HG02623 (cell line): Measurements from ENCODE around the gene C1orf52.

Source experiments
- ATAC-seq: cut with Tn5 transposase; IDR thresholded peaks from one replicate; pipeline ENCODE4 v1.9.1; 2021; ENCODE audit warnings: moderate library complexity; ENCODE audit not compliant: unreplicated experiment

The C1orf52 gene

DNA sequence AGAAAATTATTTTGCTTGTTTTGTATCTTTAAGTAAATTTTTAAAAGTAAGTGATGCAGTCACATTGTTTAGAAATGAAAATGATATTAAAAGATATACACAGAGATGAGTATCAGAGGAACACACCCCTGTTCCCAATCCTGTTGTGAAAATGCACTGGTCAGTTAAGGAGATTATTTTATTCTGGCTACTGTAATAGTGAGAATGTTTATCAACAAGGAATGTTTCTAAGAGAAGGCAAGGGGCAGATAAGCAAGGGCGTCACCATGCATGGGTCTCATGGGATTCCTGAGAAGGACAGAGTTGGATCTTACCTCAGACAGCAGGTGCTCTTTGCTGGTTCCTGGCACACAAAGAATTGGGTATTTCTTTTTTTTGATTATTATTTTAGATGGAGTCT lies 21.8 kb downstream of the C1orf52 start:
- no peak for ATAC-seq

DNA sequence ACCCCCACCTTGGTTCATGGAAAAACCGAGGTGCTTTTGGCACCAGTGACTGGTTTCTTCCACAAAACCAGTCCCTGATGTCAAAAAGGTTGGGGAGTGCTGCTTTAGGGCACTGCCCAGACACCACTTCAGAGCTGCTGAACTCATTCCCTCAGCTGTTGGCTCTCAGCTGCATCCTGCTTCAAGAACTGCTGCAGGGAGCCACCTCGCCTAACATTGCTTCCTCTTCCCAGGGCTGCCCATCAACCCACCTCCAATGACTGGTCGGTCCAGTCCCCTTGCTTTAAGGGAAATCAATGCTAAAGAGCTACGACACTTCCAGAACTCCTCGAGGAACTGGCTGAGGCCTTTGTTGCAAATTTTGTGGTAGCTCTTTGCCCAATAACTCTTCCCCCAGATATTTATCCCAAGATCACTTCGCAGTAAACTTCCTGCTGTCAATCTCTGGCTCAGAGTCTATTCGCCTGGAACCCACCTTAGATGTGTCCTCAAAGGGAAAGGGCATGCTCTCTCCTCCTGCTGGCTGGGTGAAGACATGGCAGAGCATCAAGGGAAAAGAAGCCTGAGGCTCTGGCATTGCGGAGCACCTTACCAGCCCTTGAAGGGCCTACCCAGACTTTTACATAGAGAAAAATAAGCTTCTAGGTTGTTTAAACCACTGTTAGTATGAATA lies 29.0 kb downstream of the C1orf52 start:
- no peak for ATAC-seq

DNA sequence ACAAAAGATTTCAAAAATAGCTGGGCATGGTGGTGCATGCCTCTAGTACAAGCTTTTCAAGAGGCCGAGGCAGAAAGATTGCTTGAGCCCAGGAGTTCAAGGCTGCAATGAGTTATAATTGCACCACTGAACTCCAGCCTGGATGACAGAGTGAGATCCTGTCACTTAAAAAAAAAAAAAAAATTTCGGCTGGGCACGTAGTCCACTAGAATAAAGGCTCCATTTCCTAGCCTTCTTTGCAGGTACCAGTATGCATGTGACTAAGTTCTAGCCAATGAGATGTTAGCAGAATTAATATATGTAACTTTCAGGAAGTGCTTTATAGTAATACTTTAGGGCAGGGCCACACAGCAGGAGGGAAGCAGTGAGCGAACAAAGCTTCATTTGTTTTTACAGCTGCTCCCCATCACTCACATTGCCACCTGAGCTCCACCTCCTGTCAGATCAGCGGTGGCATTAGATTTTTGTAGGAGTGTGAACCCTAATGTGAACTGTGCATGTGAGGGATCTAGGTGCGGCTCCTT lies 29.8 kb downstream of the C1orf52 start:
- ATAC-seq, result no peak

DNA sequence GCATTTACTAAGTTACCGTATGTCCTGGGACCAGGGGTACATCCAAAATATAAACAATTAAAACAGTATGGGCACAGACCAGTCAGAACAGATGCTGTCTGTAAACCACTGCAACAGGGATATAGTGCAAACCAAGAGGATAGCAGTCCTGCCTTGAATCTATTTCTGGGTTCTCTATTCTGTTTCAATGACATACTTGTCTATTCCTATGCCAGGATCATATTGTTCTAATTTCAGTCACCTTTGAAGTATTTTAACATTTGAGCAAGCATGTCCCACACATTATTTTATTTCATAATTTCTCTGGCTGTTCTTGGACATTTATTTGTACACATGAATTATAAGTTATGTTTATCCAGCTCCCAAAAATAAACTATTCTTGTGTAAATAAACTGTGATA lies 30.5 kb downstream of the C1orf52 start:
- ATAC-seq, result no peak

DNA sequence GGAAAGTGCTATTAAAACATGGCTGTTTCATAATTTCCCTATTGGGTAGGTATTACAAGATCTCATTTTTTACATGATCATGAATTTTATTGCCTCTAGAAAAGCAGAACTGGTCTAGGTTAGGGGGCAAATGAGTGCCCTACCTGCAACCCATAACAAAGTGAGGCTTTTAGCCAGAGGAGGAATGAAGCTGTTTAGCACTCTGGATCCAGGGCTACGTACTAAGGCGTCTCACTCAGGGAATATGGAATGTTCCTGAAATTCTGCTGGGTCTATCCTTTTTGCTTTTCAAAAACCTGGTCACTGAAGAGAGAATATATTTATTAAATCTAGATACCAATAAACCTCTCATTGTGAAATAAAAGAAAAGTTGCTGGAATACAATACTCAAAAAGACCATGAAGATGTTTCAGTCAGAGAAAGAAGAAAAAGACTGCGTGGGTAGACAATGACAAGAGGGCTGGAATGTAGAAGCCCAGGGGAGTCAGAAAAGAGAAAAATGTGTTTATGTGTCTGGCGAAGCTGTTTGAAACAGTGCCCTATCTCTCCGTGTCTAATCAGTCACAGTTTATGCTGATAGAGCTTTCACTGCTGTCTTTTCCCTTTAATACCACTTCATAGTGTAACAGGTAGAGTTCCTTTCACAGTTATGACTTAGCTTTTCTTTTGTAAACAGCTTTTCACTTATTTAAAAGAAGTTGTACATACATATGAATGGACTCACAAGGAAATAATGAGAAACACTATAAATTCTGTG lies 33.7 kb downstream of the C1orf52 start:
- no peak for ATAC-seq

DNA sequence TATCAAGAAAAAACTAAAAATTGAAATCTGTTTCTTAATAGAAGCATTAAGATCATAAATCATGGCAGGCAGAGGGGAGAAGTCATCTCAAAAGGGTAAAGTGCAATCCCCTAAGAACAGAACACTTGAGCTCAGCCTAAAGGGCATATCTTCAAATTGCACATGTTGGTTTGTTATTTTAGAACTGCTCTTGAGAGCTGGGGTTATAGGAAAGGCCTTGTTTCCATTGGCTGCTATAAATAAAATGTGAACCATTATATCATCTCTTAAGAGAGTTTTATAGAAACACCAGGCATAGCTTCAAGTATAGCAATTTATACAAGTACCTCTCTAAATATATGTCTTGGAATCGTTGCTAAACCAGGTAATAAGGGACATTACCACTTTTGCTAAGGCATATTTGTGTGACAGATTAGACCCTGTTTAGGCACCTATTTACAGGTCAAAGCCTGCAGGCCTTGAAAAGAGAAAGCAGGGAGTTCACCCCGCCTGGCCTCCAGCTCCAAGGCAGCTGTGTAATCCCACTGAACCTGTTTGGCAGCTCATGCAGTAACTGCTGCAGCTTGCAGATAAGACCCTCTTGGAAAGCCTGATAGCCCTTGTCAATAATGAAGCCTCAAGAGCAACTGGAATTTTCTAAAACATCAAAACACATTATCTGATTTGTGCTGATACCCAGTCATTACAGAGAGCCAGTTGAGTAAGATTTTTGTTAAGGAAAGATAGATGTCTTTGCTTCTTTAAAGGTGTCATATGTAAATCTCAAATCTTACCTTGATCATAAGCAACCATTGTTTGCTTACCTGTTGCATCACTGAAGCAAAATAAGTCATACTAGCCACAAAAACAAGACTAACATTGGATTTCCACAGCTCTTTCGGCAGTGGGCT lies 34.5 kb downstream of the C1orf52 start:
- no peak for ATAC-seq

DNA sequence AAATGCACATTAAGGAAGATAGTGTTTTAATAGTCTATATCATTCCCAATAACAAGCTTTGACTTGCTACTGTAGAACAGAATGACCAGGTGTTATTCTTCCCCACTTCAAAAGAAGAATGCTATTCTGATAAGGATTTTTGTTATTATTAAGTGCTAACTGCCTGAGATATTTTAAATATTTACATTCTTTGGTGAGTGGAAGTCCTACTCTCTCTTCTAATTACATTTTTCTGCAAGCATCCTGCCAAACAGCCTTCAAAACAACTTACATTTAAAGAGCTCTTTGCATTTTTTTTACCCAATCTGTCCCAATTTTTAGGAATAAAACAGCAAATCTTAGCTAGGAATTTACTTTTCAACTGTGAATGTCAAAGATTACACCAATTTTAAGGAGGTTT lies 35.2 kb downstream of the C1orf52 start:
- ATAC-seq, result no peak

DNA sequence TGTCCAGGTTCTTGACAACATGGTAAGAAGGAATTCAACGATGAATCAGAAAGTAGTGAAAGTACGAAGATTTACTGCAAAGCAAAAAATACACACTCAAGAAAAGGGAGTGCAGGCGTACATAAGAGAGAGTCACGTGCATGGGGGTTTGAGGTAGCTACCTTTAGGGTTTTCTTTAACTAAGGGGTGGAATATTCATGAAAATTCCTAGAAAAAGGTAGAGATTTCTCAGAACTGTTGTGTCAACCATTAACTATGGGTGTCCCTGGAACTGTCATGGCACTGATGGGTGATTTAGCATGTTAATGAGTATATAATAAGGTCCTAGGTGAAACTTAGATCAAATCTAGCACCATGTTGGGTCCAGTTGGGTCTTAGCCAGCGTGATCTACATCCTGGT lies 36.1 kb downstream of the C1orf52 start:
- no peak for ATAC-seq

DNA sequence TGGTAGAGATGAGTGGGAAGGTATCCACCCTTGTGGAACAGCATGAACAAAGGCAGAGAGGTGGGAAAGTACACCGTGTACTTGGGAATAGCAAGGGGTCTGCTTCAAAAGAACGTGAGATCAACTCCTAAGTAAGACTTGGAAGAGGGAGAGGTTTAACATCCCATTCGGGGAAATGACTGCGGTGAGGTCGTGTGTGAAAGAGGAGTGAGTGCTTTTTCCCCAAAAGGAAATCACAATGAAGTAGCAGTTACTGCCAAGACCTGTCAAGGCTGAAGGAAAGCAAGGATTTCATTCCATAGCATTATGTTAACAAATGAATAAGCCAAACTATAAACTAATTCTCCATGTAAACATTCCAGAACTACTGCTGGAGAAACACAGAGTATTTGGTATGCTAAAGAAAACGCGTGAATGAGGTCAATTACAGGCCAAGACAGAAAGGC lies 38.7 kb downstream of the C1orf52 start:
- no peak for ATAC-seq

DNA sequence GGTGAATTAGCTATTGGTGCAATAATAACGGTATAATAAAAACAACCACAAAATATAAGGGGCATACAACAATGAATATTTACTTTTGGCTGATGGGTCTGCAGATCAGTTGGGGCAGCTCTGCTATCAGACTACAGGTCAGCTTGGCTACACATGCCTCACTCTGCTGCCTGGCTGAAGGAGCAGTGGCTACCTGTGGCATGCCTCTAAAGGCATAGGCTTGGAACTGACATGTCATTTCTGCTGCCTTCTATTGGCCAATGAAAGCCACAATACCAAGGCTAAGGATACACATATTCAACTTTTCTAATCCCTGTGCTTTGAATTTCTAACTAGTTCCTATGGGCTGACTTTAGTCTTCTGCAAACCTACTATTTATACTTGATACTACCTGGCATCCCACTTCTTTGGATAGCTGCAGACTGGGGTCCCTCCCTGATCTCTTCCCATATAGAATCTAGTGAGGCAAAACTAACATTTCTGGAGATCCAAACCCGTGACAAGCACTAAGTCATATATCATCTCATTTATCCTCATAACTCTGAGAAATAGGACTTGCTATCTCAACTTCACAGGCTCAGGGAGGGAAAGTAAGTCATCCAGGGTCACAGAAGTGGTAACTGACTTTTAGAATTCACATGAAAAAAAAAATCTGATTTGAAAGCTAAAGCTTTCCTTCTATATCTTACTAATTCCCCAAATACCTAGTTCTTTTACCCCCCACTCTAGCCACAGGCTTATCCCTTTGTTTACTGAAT lies 39.4 kb downstream of the C1orf52 start:
- no peak for ATAC-seq

DNA sequence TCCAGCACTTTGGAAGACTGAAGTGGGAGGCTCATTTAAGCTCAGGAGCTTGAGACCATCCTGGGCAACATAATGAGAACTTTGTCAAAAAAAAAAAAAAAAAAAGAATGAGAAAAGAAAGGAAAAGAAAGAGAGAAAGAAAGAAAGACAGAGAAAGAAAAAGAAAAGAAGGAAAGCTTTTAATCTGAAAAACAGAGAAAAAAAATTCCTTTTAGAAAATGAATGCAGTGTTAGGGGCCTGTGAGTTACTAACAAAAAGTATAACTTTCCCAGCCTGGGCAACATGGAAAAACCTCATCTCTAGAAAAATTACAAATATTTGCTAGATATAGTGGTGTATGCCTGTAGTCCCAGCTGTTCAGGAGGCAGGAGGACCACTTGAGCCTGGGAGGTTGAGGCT lies 42.8 kb downstream of the C1orf52 start:
- ATAC-seq, result no peak

DNA sequence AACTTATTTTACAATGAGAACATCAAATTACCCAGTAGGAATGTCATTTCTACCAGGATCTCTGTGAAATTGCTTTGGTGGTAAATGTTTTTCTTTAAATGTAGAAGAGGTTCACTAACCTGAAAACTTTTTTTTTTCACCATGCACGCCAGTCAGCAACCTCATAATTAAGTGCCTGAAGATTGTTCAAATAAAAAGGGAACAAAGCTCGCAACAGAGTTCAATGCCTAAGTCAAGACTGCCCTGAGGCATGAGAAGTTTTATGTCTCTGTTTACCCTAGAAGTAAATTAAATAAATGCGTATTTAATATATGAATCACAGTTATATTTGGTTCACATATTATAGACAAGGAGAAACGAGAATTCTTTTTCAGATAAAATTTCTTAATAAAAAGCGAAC lies 44.8 kb downstream of the C1orf52 start:
- no peak for ATAC-seq

DNA sequence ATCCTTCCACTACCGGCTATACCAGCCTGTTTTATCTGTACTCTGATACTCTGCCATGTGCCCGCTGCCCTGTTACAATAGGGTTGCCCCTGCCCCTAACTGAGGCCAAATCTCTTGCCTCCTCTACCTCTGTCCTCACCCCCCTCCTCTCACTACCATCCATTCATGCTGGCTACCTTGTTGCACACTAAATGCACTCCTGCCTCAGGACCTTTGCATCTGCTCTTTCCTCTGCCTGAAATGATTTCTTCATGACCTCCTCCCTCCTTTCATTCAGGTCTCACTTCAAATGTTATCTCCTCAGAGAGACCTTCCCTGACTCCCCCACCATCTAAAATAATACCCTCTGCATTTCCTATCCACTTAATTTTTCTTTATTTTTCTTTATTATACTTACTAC lies 51.0 kb downstream of the C1orf52 start:
- ATAC-seq, result no peak

DNA sequence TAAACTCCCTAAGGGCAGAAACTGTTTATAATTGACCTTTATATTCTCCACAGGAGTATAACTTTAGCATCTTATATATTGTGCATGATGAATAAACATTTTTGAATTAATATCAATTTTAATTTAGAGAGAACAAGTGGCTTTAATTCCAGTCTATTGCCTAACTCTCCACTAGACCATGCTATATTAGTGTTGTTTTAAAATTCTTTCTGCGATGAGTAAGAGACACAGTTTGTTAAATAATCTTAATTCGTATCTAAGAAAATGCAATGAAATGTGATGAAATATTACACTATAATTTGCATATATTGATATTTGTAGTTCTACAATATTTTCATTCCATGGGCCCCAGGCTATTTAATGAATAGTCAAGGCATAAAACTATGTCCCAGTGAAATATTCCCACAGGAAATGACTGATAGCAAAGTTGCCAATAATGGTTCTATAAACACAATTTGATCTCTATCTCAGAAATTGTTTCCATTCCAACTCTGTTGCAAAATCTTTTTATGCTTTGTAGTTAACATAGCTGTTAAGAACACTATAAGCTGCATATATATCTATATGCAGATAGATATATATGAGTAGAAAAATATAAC lies 55.8 kb downstream of the C1orf52 start:
- ATAC-seq, result no peak

DNA sequence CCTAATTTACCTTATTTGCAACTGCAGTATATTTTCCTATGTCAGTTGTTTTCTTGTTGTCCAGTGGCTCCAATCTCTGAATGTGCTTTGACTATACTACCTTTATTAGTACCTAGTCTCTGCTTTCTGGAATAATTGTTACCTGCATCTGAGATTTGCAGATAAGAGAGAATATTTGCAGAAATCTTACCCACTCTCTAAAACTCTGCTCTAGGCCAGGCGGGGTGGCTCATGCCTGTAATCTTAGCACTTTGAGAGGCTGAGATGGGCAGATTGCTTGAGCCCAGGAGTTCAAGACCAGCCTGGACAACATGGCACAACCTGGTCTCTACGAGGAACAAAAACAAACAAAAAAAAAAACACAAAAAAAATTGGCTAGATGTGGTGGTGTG lies 56.6 kb downstream of the C1orf52 start:
- no peak for ATAC-seq

DNA sequence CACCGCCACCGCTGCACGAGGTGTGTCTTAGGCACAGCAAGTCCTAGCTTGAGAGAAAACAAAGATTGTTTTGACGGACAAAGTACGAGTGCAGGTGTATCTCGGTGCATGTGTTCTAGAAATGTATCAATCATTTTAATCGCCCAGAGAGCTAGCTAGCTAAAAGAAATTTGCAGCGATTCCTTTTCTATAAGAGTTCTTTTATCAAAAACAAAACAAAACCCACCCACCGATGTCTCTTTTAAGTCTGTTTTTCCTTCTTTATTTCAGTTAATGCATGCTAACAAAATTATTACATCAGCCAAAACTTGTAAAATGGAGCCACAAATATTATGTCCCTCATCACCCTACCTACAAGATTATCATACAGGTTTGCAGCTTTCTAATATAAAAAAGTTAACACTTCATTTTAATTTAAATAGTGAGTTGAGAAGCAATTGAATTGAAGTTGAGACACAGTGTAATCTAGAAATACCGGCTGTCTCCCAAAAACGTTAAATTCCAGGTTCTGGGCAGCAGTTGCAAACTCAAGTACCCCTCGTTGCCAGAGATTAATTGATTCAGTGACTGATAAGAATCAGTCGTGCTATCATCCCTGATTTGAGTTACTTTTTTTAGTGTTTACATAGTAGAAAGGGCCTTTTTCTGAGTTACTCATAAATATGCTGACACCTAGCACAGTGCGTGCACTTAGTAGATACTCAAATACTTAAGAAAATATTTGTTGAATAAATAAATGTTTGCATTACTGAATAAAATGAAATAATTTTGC lies 57.2 kb downstream of the C1orf52 start:
- no peak for ATAC-seq

DNA sequence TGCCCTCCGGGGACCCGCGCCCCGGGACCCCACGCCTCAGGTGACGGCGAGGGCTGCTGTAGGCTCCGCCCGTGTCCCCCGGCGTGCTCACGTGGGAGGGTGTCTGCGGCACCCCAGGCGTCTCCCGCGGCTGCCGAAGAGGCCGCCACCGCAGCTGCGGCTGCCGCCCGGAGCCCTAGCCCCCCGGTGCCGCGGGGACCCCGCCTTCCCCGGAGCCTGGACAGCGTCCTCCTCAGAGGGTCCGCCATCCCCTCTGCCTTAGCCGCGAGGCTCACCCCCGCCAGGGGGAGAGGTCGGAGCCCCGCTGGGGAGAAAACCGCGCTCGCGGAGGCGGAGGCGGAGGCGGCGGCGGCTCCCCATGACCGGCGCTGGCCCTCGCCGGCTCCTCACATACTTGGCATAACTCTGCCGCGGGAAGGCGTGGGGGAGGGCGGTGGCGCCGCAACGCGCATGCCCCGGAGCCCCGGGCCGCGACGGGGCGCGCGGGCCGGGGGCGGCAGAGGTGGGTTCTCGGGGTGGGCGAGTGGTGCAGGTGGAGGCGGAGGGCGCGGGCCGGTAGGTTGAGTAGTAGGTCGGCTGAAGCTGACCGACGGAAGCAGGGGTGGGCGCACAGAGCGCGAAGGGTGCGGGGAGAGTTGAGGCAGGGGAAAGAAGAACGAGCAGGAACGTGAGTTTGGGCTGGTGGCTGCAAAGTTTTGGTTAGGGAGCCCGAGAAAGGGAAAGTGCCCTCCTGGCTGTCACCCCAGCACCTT lies 57.9 kb downstream of the C1orf52 start:
- ATAC-seq, result peak; percentile 34

DNA sequence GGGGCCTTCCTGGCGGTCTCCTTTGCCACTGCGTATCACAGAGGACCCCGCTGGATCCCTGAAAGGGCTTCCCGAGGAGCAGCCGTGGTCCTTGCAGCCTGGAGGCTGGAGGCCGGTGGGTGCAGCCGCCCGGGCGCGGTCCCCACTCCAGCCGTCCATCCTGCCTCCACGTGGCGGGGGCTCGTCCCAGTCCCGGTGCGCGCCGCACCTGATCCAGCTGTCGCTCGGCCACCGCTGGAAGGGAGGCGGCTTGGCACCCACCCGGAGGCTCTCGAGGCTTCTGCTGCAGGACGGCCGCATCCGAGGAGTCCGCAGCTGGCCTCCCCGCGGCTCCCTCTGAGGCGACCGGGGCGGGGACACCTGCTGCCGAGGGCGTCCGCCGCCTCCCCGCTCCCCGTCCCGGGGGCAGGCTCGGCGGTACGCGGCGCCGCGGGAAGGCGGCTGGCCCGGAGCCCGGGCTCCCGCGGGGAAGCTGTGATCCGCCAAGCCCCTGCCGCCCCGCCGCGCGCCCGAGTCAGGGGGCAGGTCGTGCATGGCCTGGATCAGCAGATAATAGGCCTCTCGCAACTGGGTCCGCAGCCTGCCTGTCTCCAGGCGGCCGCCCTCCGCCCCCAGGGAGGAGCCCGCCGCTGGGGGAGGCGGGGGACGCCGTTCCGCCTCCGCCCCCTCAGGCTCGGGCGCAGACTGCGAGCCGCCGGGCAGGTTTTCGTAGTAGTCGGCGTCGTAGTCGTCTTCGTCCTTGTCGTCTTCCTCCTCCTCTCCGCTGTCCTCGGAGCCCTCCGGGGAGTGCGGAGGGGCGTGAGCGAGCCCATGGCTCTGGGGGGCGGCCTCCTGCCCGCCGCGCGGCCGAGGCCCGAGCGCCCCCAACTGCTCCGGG lies 58.8 kb downstream of the C1orf52 start, which contains the start of gene SYDE2:
Gene SYDE2, minus strand, starts transcription at position 554 of the 877 bp plus-strand sequence. Its CDS starts 20 bp downstream, at position 534.
- ATAC-seq, result peak; percentile 77
